SK-N-MC (cell line): ENCODE data around the gene NCK2.

Experiments used
- EZH2 ChIP-seq: fragments of 200-600 bp; sonication (generic); IDR thresholded peaks from one replicate; pipeline ENCODE4 v1.6.1; 2017; ENCODE audit warnings: antibody characterized with exemption
- FOXP2 ChIP-seq: optimal IDR thresholded peaks from 2 replicates; pipeline ENCODE3; 2011; ENCODE audit warnings: mild to moderate bottlenecking, moderate library complexity; ENCODE audit not compliant: insufficient read depth; ENCODE audit errors: extremely low read length, control extremely low read depth
- POLR2AphosphoS5 ChIP-seq: IDR thresholded peaks from 2 replicates; pipeline ENCODE4 v1.6.1; 2012; ENCODE audit warnings: mild to moderate bottlenecking, low read depth, low read length, borderline replicate concordance

GRCh38 chr2:105872142-105872728 is 127.5 kb downstream of the NCK2 start:
- TF ChIP-seq POLR2AphosphoS5 (no peak), EZH2 (no peak), FOXP2 (no peak)
